BLaER1 treated with 17β-estradiol and CSF1 and Interleukin-3, amounts not matched to agents 10 nM and 100 nM (cell line): ENCODE data around the gene CCDC187.

Experiments
- H3K27ac ChIP-seq, 11 experiments: shearing (Covaris generic); formaldehyde crosslinking; 2 replicates each; pipeline ENCODE4 v1.8.1; 2022
- H3K27me3 ChIP-seq, 11 experiments: shearing (Covaris generic); formaldehyde crosslinking; 2 replicates each; pipeline ENCODE4 v1.8.1; 2022
- H3K36me3 ChIP-seq, 11 experiments: shearing (Covaris generic); formaldehyde crosslinking; 2 replicates each; pipeline ENCODE4 v1.8.1; 2022
- H3K4me1 ChIP-seq, 10 experiments: shearing (Covaris generic); formaldehyde crosslinking; 2 replicates each; pipeline ENCODE4 v1.8.1; 2022
- H3K4me2 ChIP-seq, 11 experiments: shearing (Covaris generic); formaldehyde crosslinking; 2 replicates each; pipeline ENCODE4 v1.8.1; 2022
- H3K4me3 ChIP-seq, 10 experiments: shearing (Covaris generic); formaldehyde crosslinking; 2 replicates each; pipeline ENCODE4 v1.8.1; 2022
- H3K9ac ChIP-seq, 11 experiments: shearing (Covaris generic); formaldehyde crosslinking; 2 replicates each; pipeline ENCODE4 v1.8.1; 2022
- H3K9me3 ChIP-seq, 11 experiments: shearing (Covaris generic); formaldehyde crosslinking; replicated peaks in 1 of 11; 2 replicates each; pipeline ENCODE4 v1.8.1; 2022
- H4K20me1 ChIP-seq, 11 experiments: shearing (Covaris generic); formaldehyde crosslinking; 2 replicates each; pipeline ENCODE4 v1.8.1; 2022
- Cebpa-rat ChIP-seq, 11 experiments: shearing (Covaris generic); IDR thresholded peaks; 2 replicates each; pipeline ENCODE4 v1.8.1; 2022

CCDC187 gene

GRCh38 chr9:136331556-136332481 lies 27.9 kb upstream of the CCDC187 start:
- Histone ChIP-seq H3K36me3 (peaks cover 0 to 62% (median 52%) of the 10 kb centered on the region in 11 experiments; a peak in 20 of 22 replicates), H3K27ac (peak overlapping the region in 3 of 11 experiments; percentile 2 to 31 (median 7); a peak in 4 of 22 replicates), H3K4me1 (peaks cover 28 to 58% (median 51%) of the 10 kb centered on the region in 10 experiments), H3K9me3 (no peaks in the 10 kb centered on the region), H4K20me1 (peaks cover 0 to 90% (median 80%) of the 10 kb centered on the region in 11 experiments; a peak in 20 of 22 replicates), H3K4me2 (peak overlapping the region in 8 of 11 experiments; percentile 38 to 100 (median 96); a peak in 14 of 22 replicates), H3K9ac (peak overlapping the region in 7 of 11 experiments; percentile 8 to 95 (median 52); a peak in 10 of 22 replicates), H3K27me3 (no peaks in the 10 kb centered on the region), H3K4me3 (no peak overlapping the region)
- no peak for TF ChIP-seq Cebpa-rat (IDR thresholded peaks at IDR 0.05)

DNA sequence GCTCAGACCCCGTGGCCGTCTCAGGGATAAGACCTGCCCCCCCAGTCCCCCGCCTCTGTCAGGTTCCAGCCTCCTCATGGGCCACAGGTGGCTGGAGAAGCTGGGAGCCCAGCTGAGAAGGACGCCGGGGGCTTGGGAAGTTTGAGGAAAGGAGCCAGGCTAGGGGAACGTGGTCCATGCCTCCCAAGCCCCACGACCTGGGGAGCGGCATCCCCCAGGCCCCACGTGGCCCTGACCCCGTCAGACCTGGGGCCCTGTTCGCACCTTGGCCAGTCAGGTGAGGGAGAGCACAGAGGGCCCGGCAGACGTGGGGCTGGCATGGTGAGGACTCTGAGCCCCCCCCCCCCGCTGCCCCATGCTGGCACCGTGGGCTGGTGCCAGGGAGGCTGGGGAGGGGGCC lies 27.1 kb upstream of the CCDC187 start:
- Histone ChIP-seq H3K27me3 (no peaks in the 10 kb centered on the region), H3K4me2 (peak overlapping the region in 9 of 11 experiments; percentile 93 to 100 (median 99); a peak in 18 of 22 replicates), H4K20me1 (peaks cover 0 to 82% (median 77%) of the 10 kb centered on the region in 11 experiments; a peak in 20 of 22 replicates), H3K4me3 (peak overlapping the region in 4 of 10 experiments; percentile 71 to 91 (median 87); a peak in 5 of 20 replicates), H3K27ac (peak overlapping the region in 6 of 11 experiments; percentile 37 to 93 (median 86); a peak in 9 of 22 replicates), H3K4me1 (peaks cover 36 to 66% (median 59%) of the 10 kb centered on the region in 10 experiments), H3K36me3 (peaks cover 0 to 54% (median 44%) of the 10 kb centered on the region in 11 experiments; a peak in 19 of 22 replicates), H3K9ac (peak overlapping the region in 9 of 11 experiments; percentile 30 to 95 (median 86); a peak in 14 of 22 replicates), H3K9me3 (no peaks in the 10 kb centered on the region)
- TF ChIP-seq Cebpa-rat (IDR thresholded peaks at IDR 0.05) = no peak

- peak overlapping the region; percentile 71 to 95 (median 86); a peak in 18 of 22 replicates for H3K9ac ChIP-seq
- peak overlapping the region; percentile 93 to 100 (median 99) for H3K4me2 ChIP-seq
- H3K36me3 ChIP-seq = peaks cover 0 to 49% (median 39%) of the 10 kb centered on the region in 11 experiments; a peak in 18 of 22 replicates
- no peak for TF ChIP-seq Cebpa-rat (IDR thresholded peaks at IDR 0.05)
- peaks cover 40 to 72% (median 64%) of the 10 kb centered on the region in 10 experiments for H3K4me1 ChIP-seq
- no peaks in the 10 kb centered on the region for H3K9me3 ChIP-seq
- H3K27ac ChIP-seq = peak overlapping the region in 7 of 11 experiments; percentile 81 to 93 (median 87); a peak in 13 of 22 replicates
- H3K4me3 ChIP-seq = peak overlapping the region in 7 of 10 experiments; percentile 71 to 91 (median 85); a peak in 9 of 20 replicates
- H3K27me3 ChIP-seq = no peaks in the 10 kb centered on the region
- H4K20me1 ChIP-seq = peaks cover 0 to 77% (median 73%) of the 10 kb centered on the region in 11 experiments; a peak in 20 of 22 replicates
Observed at GRCh38 chr9:136330406-136330990, 26.6 kb upstream of the CCDC187 start.

DNA sequence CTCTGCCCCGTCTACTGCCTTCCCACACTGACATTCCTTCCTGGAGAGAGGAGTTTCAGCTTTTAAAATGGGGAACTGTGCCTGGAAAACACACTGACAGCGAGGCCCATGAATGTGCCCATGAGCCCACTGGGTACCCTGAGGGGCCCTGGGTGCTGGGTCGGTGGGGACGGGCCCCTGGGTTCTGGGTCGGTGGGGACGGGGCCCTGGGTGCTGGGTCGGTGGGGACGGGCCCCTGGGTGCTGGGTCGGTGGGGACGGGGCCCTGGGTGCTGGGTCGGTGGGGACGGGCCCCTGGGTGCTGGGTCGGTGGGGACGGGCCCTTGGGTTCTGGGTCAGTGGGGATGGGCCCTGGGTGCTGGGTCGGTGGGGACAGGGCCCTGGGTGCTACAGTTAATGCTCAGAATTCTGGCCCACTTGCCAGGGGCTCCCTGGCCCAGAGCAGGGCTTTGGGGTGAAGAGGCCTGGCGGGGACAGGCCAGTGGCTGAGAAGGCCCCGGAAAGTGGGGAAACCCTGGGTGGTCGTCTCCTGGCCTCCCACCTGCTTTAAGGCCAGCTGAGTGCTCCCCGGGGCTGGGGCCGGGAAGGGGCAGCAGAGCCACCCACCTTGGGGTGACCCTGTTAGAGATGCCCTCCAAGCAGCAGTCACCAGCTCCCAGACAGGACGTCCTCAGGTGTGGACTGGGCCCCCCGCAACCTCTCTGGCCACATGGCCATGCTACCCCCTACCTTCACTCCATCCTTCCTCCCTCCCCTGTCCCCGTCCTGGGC lies 25.9 kb upstream of the CCDC187 start:
- no peaks in the 10 kb centered on the region for H3K27me3 ChIP-seq
- no peak for TF ChIP-seq Cebpa-rat (IDR thresholded peaks at IDR 0.05)
- H3K9ac ChIP-seq = peak overlapping the region; percentile 71 to 95 (median 86)
- peaks cover 0 to 42% (median 32%) of the 10 kb centered on the region in 11 experiments; a peak in 17 of 22 replicates for H3K36me3 ChIP-seq
- peak overlapping the region in 9 of 11 experiments; percentile 44 to 93 (median 86); a peak in 17 of 22 replicates for H3K27ac ChIP-seq
- H3K4me2 ChIP-seq = peak overlapping the region; percentile 93 to 100 (median 99)
- H3K4me1 ChIP-seq = peaks cover 40 to 78% (median 71%) of the 10 kb centered on the region in 10 experiments
- peaks cover 0 to 70% (median 66%) of the 10 kb centered on the region in 11 experiments; a peak in 20 of 22 replicates for H4K20me1 ChIP-seq
- H3K9me3 ChIP-seq = no peaks in the 10 kb centered on the region
- H3K4me3 ChIP-seq = peak overlapping the region in 9 of 10 experiments; percentile 71 to 91 (median 79); a peak in 17 of 20 replicates

GRCh38 chr9:136329211-136329627 lies 25.3 kb upstream of the CCDC187 start:
- peaks cover 0 to 36% (median 26%) of the 10 kb centered on the region in 11 experiments; a peak in 17 of 22 replicates for H3K36me3 ChIP-seq

GRCh38 chr9:136328622-136329041 lies 24.7 kb upstream of the CCDC187 start:
- peaks cover 0 to 58% (median 56%) of the 10 kb centered on the region in 11 experiments; a peak in 20 of 22 replicates for H4K20me1 ChIP-seq
- peaks cover 48 to 90% (median 83%) of the 10 kb centered on the region in 10 experiments for H3K4me1 ChIP-seq
- peaks cover 0 to 6% (median 0%) of the 10 kb centered on the region in 11 experiments; a peak in 6 of 22 replicates for H3K27me3 ChIP-seq
- H3K4me2 ChIP-seq = peak overlapping the region; percentile 93 to 100 (median 99)
- no peaks in the 10 kb centered on the region for H3K9me3 ChIP-seq
- peaks cover 0 to 32% (median 21%) of the 10 kb centered on the region in 11 experiments; a peak in 14 of 22 replicates for H3K36me3 ChIP-seq
- no peak for TF ChIP-seq Cebpa-rat (IDR thresholded peaks at IDR 0.05)
- peak overlapping the region; percentile 7 to 93 (median 86); a peak in 20 of 22 replicates for H3K27ac ChIP-seq
- H3K9ac ChIP-seq = peak overlapping the region; percentile 71 to 95 (median 86)
- H3K4me3 ChIP-seq = peak overlapping the region; percentile 67 to 91 (median 78)

More at GRCh38 chr9:136329211-136329627, 25.3 kb upstream of the CCDC187 start:
- H4K20me1 ChIP-seq = peaks cover 0 to 64% (median 60%) of the 10 kb centered on the region in 11 experiments; a peak in 20 of 22 replicates
- peak overlapping the region; percentile 71 to 95 (median 86) for H3K9ac ChIP-seq
- H3K27me3 ChIP-seq = no peaks in the 10 kb centered on the region
- H3K27ac ChIP-seq = peak overlapping the region in 9 of 11 experiments; percentile 44 to 93 (median 86); a peak in 17 of 22 replicates
- H3K4me3 ChIP-seq = peak overlapping the region; percentile 67 to 91 (median 78)
- H3K4me2 ChIP-seq = peak overlapping the region; percentile 93 to 100 (median 99)
- no peak for TF ChIP-seq Cebpa-rat (IDR thresholded peaks at IDR 0.05)
- no peaks in the 10 kb centered on the region for H3K9me3 ChIP-seq
- peaks cover 43 to 84% (median 77%) of the 10 kb centered on the region in 10 experiments for H3K4me1 ChIP-seq

- no peaks in the 10 kb centered on the region for H3K9me3 ChIP-seq
- peak overlapping the region; percentile 67 to 91 (median 78) for H3K4me3 ChIP-seq
- peaks cover 0 to 53% (median 51%) of the 10 kb centered on the region in 11 experiments; a peak in 20 of 22 replicates for H4K20me1 ChIP-seq
- peak overlapping the region; percentile 93 to 100 (median 99) for H3K4me2 ChIP-seq
- TF ChIP-seq Cebpa-rat (IDR thresholded peaks at IDR 0.05) = no peak
- peak overlapping the region; percentile 71 to 95 (median 86) for H3K9ac ChIP-seq
- peaks cover 0 to 11% (median 0%) of the 10 kb centered on the region in 11 experiments; a peak in 6 of 22 replicates for H3K27me3 ChIP-seq
- peaks cover 54 to 91% (median 84%) of the 10 kb centered on the region in 10 experiments for H3K4me1 ChIP-seq
- H3K27ac ChIP-seq = peak overlapping the region; percentile 7 to 93 (median 86); a peak in 20 of 22 replicates
- peaks cover 0 to 26% (median 17%) of the 10 kb centered on the region in 11 experiments; a peak in 14 of 22 replicates for H3K36me3 ChIP-seq
Observed at GRCh38 chr9:136328011-136328621, 24.2 kb upstream of the CCDC187 start.
